Activated naive CD8-positive, alpha-beta T cell treated with anti-CD3 and anti-CD28 coated beads, Interleukin-2, amount 10 ng/mL, durations not matched to agents 7 days and 5 days (primary cell): ENCODE measurements around the gene LOXHD1. TPM values are rescaled to one million over a fixed set of nuclear protein-coding genes. Genes with fewer than 3 reads are reported as not detected.

Experiments
- ATAC-seq: fragments of 150-1000 bp; cut with Tn5 transposase; one replicate; pipeline ENCODE4 v1.10.0; 2021; ENCODE audit warnings: low read depth, moderate library complexity
- POLR2A ChIA-PET: fragments of 350-600 bp; sonication (Branson Sonifier 250); formaldehyde crosslinking; loops from one replicate; lab custom pipeline; 2021; ENCODE audit warnings: antibody characterized with exemption; lab: Charles Lee
- DNase-seq: peaks from one replicate; pipeline ENCODE4 v3.0.0; 2021
- H3K27ac Mint-ChIP-seq: one replicate; pipeline ENCODE4 v1.8.0; 2022; ENCODE audit warnings: mild to moderate bottlenecking, mixed read lengths
- H3K27me3 Mint-ChIP-seq: one replicate; pipeline ENCODE4 v1.8.0; 2022; ENCODE audit warnings: mild to moderate bottlenecking, moderate library complexity, mixed read lengths
- H3K36me3 Mint-ChIP-seq: one replicate; pipeline ENCODE4 v1.8.0; 2021; ENCODE audit warnings: mild to moderate bottlenecking, mixed read lengths
- H3K4me1 Mint-ChIP-seq: one replicate; pipeline ENCODE4 v1.8.0; 2021; ENCODE audit warnings: mixed read lengths
- H3K4me3 Mint-ChIP-seq: one replicate; pipeline ENCODE4 v1.8.0; 2022; ENCODE audit warnings: mild to moderate bottlenecking, moderate library complexity, mixed read lengths
- H3K9me3 Mint-ChIP-seq: one replicate; pipeline ENCODE4 v1.8.0; 2021; ENCODE audit warnings: mixed read lengths
- total RNA-seq, 2 experiments: library from RNA; stranded (reverse); gene quantifications; one replicate each; pipeline ENCODE4 v1.2.3, GENCODE V29; 2021

The LOXHD1 gene
- total RNA-seq, 2 experiments from 2014 or later: 0.26 to 0.39 TPM

DNA sequence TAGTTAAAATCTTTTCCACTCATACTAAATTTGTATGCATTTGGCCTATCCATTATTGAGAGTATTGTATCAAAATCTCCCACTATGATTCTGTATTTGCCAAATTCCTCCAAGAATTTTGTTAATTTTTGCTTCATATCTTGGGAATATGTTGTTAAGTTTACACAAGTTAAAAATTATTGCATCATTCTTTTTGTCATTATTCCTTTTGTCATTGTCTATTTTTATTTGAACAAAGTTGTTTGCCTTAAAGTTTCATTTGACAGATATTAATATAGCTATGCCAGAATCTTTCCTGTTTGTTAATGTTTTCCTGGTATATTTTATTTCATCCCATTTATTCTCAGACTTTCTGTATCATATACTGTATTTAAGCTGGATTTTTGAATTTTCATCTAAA, 41.3 kb downstream of the LOXHD1 start:
- peaks cover 17% of the 10 kb centered on the region for H3K27me3 Mint-ChIP-seq
- H3K36me3 Mint-ChIP-seq: no peaks in the 10 kb centered on the region
- H3K9me3 Mint-ChIP-seq: no peaks in the 10 kb centered on the region
- DNase-seq: no peak
- no peak overlapping the region for H3K4me3 Mint-ChIP-seq
- ATAC-seq: no peak
- H3K27ac Mint-ChIP-seq: no peak overlapping the region
- peaks cover 7% of the 10 kb centered on the region for H3K4me1 Mint-ChIP-seq
- POLR2A ChIA-PET: no interaction called here

DNA sequence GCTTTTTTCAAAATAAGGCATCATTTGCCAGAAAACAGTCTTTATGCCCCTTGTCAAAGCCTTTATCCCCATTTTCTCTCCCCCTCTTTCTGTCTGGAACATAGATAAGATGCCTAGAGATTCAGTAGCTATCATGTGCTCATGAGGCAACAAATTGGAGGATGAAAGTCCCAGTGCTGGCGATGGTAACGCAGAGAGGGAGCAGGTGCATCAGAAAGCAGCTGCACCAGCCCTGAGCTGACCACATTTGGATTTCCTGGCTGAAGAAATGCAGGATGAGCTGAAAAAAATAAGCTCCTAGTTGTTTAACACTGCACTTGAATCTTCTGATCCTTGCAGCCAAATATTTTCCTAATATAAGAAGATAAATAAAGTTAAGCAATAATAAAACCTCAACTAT, 48.0 kb downstream of the LOXHD1 start:
- DNase-seq: no peak
- no peak overlapping the region for H3K4me3 Mint-ChIP-seq
- POLR2A ChIA-PET: no interaction called here
- peaks cover 1% of the 10 kb centered on the region for H3K4me1 Mint-ChIP-seq
- no peaks in the 10 kb centered on the region for H3K36me3 Mint-ChIP-seq
- no peak for ATAC-seq
- no peak overlapping the region for H3K27ac Mint-ChIP-seq
- no peaks in the 10 kb centered on the region for H3K9me3 Mint-ChIP-seq
- H3K27me3 Mint-ChIP-seq: peaks cover 40% of the 10 kb centered on the region

DNA sequence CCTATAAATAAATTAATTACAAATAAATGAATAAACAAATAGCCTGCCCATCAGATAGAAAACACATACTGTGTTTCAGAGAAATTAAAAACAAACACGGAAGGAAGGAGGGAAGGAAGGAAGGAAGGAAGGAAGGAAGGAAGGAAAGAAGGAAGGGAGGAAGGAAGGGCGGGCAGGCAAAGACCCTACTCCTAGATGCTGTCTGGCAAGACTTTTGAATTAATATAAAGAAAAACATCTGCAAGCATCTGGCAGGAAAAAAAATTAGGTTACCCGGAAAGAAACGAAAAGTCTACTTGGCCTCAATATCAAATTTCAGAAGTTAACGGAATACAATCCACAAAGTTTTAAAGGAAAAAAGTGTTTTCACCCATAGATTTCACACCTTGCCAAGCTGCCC, 49.1 kb downstream of the LOXHD1 start:
- Mint-ChIP-seq H3K27me3 (peaks cover 44% of the 10 kb centered on the region), H3K36me3 (no peaks in the 10 kb centered on the region), H3K4me3 (no peak overlapping the region), H3K4me1 (peaks cover 1% of the 10 kb centered on the region), H3K9me3 (no peaks in the 10 kb centered on the region), H3K27ac (no peak overlapping the region)
- DNase-seq (no peak), ATAC-seq (no peak)
- POLR2A ChIA-PET: no interaction called here

DNA sequence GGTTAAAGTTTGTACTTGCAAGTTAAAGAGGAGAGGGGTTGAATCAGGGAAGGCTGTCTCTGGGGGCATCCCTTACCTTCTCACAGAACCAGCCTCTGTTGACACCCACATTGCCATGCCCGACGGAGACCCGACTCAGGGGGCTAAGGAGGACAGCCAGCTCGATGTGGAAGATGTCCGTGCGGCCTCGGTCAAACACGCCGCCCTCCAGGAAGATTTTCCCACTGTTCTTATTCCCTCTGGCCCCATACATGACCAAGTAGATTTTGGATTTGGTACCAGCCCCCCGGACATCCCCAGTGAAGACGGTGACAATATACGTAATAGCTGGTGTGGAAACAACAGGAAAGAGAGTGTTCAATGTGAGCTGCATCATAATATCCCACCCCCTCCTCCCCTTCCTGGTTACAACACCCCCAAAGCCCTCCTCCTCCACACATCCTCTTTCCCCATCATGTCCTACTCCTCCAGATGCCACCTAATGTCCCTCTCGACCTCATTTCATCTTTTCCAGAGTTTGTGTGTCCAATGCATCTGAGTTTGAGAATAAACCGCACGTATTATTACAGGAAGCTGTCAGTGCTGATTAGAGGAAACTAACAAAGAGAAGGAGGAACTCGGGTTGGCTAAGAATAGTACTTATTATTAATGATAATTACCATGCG, 55.7 kb downstream of the LOXHD1 start:
- DNase-seq: no peak
- no peaks in the 10 kb centered on the region for H3K9me3 Mint-ChIP-seq
- peaks cover 27% of the 10 kb centered on the region for H3K27me3 Mint-ChIP-seq
- ATAC-seq: no peak
- H3K4me3 Mint-ChIP-seq: no peak overlapping the region
- no peaks in the 10 kb centered on the region for H3K36me3 Mint-ChIP-seq
- POLR2A ChIA-PET: no interaction called here
- H3K4me1 Mint-ChIP-seq: peaks cover under 1% of the 10 kb centered on the region
- H3K27ac Mint-ChIP-seq: no peak overlapping the region

DNA sequence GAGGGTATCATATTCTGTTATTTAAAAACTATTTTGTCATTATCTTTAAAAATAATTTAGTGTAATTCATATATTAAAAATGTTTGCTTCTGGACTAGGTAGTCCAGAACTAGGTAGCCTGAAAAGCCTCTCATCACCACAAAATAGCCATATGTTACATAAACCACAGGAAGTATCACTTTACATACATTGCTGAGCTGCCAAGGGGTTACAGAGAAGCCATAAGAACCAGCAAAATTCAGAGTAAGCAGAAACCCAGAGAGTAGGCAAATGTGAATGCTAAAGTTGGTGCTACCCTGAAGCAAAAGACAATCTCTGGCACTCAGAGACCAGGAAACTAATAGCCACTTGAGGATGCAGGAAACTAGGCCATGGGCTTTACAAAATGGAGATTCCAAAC, 60.9 kb downstream of the LOXHD1 start:
- Mint-ChIP-seq H3K27ac (no peak overlapping the region), H3K9me3 (no peaks in the 10 kb centered on the region), H3K4me1 (peaks cover 4% of the 10 kb centered on the region), H3K27me3 (peaks cover 34% of the 10 kb centered on the region), H3K36me3 (no peaks in the 10 kb centered on the region), H3K4me3 (no peak overlapping the region)
- ATAC-seq (no peak), DNase-seq (no peak)
- POLR2A ChIA-PET: no interaction called here

DNA sequence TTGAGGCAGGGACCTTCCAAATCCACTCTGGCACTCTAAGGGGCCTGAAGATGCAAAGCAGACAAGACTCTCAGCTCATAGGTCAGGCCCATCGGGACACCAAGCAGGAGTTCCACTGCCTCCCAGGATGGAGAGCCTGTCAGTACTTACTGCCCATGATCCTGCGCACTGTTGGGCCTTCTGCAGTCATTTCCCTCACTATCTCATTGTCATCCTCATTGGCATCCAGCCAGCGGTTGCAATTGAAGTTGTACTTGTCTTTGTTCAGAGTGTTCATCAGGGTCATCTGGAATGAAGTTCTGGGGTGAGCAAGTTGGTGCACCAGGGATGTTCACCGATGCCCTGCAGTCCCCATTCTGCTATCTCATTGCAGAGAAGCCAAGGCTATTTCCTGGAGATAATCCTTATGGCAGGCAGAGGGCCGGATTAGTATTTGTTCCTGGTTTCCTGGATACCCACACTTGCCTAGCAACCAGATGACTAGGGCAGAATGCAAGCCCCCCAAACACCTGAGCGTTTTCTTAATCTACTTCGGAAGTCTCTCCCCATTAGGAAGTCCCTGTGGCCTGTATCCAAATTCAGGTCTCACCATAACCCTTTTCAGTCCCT, 65.1 kb downstream of the LOXHD1 start:
- Mint-ChIP-seq H3K36me3 (no peaks in the 10 kb centered on the region), H3K27me3 (peaks cover 21% of the 10 kb centered on the region), H3K4me1 (peaks cover 4% of the 10 kb centered on the region), H3K9me3 (no peaks in the 10 kb centered on the region), H3K4me3 (no peak overlapping the region), H3K27ac (no peak overlapping the region)
- no peak for DNase-seq
- ATAC-seq: no peak
- POLR2A ChIA-PET: no interaction called here

DNA sequence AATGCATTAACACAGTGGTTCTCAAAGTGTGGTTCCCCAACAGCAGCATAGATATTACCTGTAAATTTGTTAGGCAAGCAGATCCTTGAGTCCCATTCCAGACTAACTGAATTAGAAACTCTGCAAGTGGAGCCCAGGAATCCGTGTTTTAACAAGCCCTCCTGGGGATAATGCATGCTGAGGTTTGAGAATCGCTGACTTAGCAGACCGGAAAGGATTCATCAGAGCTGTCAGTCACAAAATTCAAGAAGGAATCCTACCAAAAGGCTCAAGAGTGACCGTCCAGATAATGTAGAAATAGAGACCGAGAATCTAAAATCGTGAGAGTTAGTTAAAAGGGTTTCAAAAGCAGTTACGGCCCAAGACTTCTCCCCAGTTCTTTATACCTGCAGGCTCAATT, 66.9 kb downstream of the LOXHD1 start:
- DNase-seq (no peak), ATAC-seq (no peak)
- Mint-ChIP-seq H3K27ac (no peak overlapping the region), H3K9me3 (no peaks in the 10 kb centered on the region), H3K36me3 (no peaks in the 10 kb centered on the region), H3K4me3 (no peak overlapping the region), H3K4me1 (no peaks in the 10 kb centered on the region), H3K27me3 (peaks cover 18% of the 10 kb centered on the region)
- POLR2A ChIA-PET: no interaction called here

DNA sequence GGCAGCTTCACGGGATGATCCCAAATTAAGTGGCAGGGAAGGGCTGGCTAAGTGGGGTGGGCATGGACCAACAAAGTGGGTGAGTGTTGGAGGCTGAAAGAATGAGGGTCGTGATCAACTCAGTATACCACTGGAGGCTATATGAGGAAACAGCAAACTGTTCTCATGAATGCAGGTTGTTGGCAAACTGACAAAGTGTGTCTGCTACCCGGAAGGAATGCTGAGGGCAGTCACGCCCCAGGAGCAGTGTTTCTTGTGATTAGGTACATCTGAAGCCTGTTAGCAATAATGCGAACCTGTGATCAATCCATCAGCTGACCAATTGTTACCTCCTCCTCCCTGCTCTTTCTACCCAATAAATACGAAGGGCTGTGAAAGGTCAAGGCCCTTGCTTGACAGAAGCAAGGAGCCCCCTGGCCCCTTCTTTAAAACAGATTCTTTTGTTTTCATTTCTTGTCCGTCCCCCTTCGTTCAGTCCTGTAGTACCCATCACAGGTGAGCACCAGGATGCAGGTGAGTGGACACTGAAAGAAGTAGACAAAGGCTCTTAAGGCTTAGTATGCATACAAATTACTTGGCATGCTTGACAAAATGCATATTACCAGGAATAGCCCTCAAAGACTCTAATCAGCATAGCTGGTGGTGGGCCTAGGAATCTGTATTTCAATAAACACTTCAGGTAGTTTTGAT, 67.9 kb downstream of the LOXHD1 start:
- POLR2A ChIA-PET: no interaction called here
- Mint-ChIP-seq H3K27ac (no peak overlapping the region), H3K4me1 (no peaks in the 10 kb centered on the region), H3K36me3 (no peaks in the 10 kb centered on the region), H3K27me3 (peaks cover 13% of the 10 kb centered on the region), H3K9me3 (no peaks in the 10 kb centered on the region), H3K4me3 (no peak overlapping the region)
- ATAC-seq: no peak
- DNase-seq: no peak

DNA sequence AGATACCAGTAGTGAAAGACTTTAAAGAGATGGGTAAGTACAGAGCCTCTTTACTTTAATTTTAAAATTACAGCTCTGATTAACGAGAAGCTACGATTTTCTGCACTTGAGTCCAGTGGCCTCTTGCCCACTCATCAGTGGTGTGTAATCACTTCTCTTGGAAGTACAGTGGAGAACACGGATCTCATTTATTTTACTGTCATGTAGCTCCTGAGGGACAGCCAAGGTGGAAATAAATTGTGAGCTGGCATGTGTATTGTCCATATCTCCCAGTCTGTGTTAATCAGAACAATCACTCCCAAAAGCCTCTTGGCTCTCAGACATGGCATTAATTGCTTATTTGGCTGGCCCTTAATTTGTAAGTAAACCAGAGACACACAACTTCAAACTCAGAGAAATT, 69.4 kb downstream of the LOXHD1 start:
- H3K9me3 Mint-ChIP-seq: no peaks in the 10 kb centered on the region
- no peak overlapping the region for H3K4me3 Mint-ChIP-seq
- peaks cover 15% of the 10 kb centered on the region for H3K27me3 Mint-ChIP-seq
- H3K4me1 Mint-ChIP-seq: no peaks in the 10 kb centered on the region
- ATAC-seq (no peak), DNase-seq (no peak)
- H3K27ac Mint-ChIP-seq: no peak overlapping the region
- H3K36me3 Mint-ChIP-seq: no peaks in the 10 kb centered on the region
- POLR2A ChIA-PET: no interaction called here

DNA sequence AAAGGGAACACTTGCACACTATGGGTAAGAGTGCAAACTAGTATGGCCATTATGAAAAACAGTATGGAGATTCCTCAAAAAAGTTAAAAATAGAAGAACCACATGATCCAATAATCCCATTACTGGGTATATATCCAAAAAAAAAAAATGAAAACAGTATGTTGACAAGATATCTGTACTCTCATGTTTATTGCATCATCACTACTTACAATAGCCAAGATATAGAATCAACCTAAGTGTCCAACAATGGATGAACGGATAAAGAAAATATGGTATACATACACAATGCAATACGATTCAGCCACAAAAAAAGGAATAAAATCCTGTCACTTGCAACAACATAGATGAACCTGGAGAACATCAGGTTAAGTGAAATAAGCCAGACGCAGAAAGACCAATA, 73.3 kb downstream of the LOXHD1 start:
- Mint-ChIP-seq H3K27me3 (peaks cover 17% of the 10 kb centered on the region), H3K27ac (no peak overlapping the region), H3K36me3 (no peaks in the 10 kb centered on the region), H3K9me3 (peaks cover 11% of the 10 kb centered on the region), H3K4me1 (no peaks in the 10 kb centered on the region), H3K4me3 (no peak overlapping the region)
- no peak for ATAC-seq
- POLR2A ChIA-PET: no interaction called here
- DNase-seq: no peak

DNA sequence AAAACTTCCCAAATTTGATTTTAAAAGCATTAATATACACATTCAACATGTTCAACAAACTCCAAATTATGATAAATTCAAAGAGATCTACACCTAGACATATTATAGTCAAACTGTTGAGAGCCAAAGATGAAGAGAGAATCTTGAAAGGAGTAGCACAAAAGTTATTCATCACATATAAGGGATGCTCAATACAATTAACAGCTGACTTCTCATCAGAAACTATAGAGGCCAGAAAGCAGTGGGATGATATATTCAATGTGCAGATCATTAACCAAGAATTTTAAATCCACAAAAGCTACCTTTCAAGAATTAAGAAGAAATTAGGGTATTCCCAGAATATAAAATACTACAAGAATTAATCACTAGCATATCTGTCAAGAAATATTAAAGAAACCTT, 75.4 kb downstream of the LOXHD1 start:
- POLR2A ChIA-PET: no interaction called here
- H3K27me3 Mint-ChIP-seq: peaks cover 17% of the 10 kb centered on the region

DNA sequence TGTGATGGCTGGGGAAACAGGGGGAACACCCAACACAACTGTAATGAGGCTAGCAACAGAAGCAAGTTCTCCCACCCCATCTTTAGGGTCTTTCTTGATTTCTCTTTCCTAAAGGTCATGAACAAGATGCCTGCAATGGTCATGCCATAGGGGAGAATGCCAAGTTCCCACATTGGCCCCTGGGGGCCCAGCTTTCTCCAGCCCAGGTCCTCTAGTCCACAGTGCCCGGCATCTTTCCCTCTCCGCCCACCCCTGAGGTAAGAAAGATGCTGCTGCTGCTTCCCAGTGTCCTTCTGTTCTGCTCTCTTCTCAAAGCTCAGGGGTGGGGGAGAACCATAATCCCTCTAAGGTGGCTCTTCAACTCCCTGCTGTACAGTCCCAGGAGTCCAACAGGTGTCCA, 78.0 kb downstream of the LOXHD1 start:
- ATAC-seq: no peak
- no peak overlapping the region for H3K4me3 Mint-ChIP-seq
- POLR2A ChIA-PET: no interaction called here
- H3K9me3 Mint-ChIP-seq: peaks cover 11% of the 10 kb centered on the region
- no peak for DNase-seq
- peaks cover 8% of the 10 kb centered on the region for H3K27me3 Mint-ChIP-seq
- no peaks in the 10 kb centered on the region for H3K4me1 Mint-ChIP-seq
- H3K36me3 Mint-ChIP-seq: no peaks in the 10 kb centered on the region
- H3K27ac Mint-ChIP-seq: no peak overlapping the region

More for the DNA sequence above, 75.4 kb downstream of the LOXHD1 start:
- no peak for DNase-seq
- Mint-ChIP-seq H3K36me3 (no peaks in the 10 kb centered on the region), H3K9me3 (peaks cover 11% of the 10 kb centered on the region), H3K4me1 (no peaks in the 10 kb centered on the region), H3K27ac (no peak overlapping the region), H3K4me3 (no peak overlapping the region)
- no peak for ATAC-seq

DNA sequence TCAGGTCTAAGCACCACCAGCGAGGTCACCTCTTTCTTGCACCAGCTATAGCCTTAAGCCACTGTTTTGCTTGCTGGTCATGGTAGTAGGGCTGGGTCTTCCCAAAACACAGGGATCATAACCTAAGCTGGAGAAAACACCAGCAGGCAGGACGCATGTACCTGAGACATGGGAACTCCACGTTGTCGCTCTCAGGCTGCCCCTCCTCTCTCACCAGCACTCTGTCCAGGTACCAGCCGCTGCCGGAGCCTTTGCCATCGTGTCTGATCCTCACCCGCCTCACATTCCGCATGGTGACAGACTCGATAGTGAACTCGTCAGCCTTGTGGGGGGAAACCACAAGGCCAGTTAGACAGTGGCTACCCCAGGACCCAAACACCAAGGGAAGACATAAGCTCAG, 79.5 kb downstream of the LOXHD1 start:
- no peak for ATAC-seq

DNA sequence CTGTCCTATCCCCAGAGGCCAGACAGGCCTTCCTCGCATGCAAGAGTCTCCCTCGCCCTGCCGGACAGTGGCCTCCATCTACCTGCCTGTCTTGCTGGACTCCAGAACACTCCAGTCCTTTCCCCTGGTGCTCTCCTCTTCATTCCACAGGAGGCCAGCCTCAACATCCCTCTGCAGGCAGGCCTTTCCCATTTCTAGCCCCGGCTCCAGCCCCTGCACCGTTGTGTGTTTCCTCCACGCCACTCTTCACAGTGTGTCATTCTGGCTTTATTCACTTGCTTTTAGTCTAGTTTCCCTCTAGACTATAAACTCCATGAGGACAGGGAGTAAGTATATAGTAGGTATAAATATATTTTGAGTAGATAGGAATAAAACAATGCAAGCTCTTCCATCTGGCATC, 81.2 kb downstream of the LOXHD1 start:
- Mint-ChIP-seq H3K4me3 (no peak overlapping the region), H3K36me3 (no peaks in the 10 kb centered on the region)
- ATAC-seq: no peak

More for the DNA sequence above, 79.5 kb downstream of the LOXHD1 start:
- Mint-ChIP-seq H3K9me3 (peaks cover 11% of the 10 kb centered on the region), H3K4me3 (no peak overlapping the region), H3K4me1 (no peaks in the 10 kb centered on the region), H3K27ac (no peak overlapping the region), H3K27me3 (peaks cover 2% of the 10 kb centered on the region), H3K36me3 (no peaks in the 10 kb centered on the region)
- POLR2A ChIA-PET: no interaction called here
- no peak for DNase-seq

More for the DNA sequence above, 81.2 kb downstream of the LOXHD1 start:
- H3K9me3 Mint-ChIP-seq: peaks cover 3% of the 10 kb centered on the region
- POLR2A ChIA-PET: no interaction called here
- H3K4me1 Mint-ChIP-seq: no peaks in the 10 kb centered on the region
- DNase-seq: no peak
- H3K27me3 Mint-ChIP-seq: peaks cover 2% of the 10 kb centered on the region
- H3K27ac Mint-ChIP-seq: no peak overlapping the region
